ENCODE results near the gene XKR7.

Gene XKR7

GRCh38 chr20:32050851-32051556 lies 83.1 kb downstream of the XKR7 start:
- DNase-seq: no peak

GRCh38 chr20:32051720-32052089 lies 83.8 kb downstream of the XKR7 start:
- DNase-seq: no peak

GRCh38 chr20:32052090-32052777 lies 84.3 kb downstream of the XKR7 start, which contains the start of gene HCK:
HCK (plus strand) TSS chr20:32052242.
- DNase-seq: no peak

- DNase-seq: no peak
Observed at GRCh38 chr20:32052778-32053362, 84.9 kb downstream of the XKR7 start.

All from GOT3 (cell line).